Stimulated activated CD8-positive, alpha-beta memory T cell treated with anti-CD3 and anti-CD28 coated beads, Interleukin-7, amount 100 ng/mL, for 48 hours (primary cell): ENCODE results near the gene CCDC74B.
"Not testable (repeated sequence)": the region's sequence is repeated elsewhere in the genome, so short reads cannot be mapped to it uniquely, and the experiment has no call there.

ENCODE experiments used
- DNase-seq, 2 donors: peaks; one replicate each; pipeline ENCODE4 v3.0.0-alpha.2; 2020; ENCODE audit warnings: low read depth in 1 of 2; ENCODE audit errors: extremely low read depth in 1 of 2

Gene CCDC74B

GRCh38 chr2:130169163-130169562 is 24.3 kb upstream of the CCDC74B start:
- DNase-seq: not testable (repeated sequence)

DNA sequence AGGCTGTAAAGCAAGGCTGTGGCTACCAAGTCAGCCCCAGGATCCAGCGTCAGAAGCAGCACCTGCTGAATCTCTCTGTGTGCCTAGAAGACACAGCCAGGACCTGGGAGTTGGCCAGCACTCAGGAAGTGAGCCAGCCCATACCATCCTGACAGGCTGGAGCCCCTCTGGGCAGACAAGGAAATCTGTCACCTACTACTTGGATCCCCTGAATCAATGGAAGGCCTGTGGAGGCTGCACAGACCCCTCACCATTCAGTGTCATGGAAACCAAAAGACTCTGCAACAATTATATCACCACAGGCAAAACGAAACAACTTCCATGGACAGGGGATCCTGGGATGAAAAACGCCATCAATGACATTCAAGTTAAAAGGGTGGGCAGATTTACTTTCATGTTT is 21.7 kb upstream of the CCDC74B start:
- DNase-seq: not testable (repeated sequence)

- no peak for DNase-seq
Measured at GRCh38 chr2:130165293-130166016, 20.5 kb upstream of the CCDC74B start.

- DNase-seq: no peak
Measured at GRCh38 chr2:130162968-130163367, 18.1 kb upstream of the CCDC74B start.

DNA sequence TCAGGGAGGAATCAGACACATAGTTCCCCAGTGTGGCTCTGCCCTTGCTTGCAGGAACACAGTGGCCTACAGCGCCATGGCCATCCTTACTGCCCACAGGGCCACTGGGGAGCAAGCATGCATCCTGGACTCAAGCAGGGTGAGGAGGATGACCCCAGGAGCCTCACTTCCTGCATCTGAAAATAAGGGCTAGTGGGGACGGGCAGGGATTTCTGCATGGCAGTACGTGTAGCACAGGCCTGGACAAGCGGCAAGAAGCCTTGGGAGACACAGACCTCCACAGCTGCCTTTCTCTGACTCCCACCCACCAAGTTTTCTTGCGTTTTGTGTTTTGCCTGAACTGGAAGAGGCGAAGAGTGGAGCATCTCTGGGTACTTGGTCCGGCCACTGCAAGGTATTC is 17.6 kb upstream of the CCDC74B start:
- not testable (repeated sequence) for DNase-seq

- not testable (repeated sequence) for DNase-seq
Measured at GRCh38 chr2:130160838-130161705, 16.2 kb upstream of the CCDC74B start.

GRCh38 chr2:130160131-130160530 is 15.2 kb upstream of the CCDC74B start:
- no peak for DNase-seq

GRCh38 chr2:130159376-130159775 is 14.5 kb upstream of the CCDC74B start:
- not testable (repeated sequence) for DNase-seq

DNA sequence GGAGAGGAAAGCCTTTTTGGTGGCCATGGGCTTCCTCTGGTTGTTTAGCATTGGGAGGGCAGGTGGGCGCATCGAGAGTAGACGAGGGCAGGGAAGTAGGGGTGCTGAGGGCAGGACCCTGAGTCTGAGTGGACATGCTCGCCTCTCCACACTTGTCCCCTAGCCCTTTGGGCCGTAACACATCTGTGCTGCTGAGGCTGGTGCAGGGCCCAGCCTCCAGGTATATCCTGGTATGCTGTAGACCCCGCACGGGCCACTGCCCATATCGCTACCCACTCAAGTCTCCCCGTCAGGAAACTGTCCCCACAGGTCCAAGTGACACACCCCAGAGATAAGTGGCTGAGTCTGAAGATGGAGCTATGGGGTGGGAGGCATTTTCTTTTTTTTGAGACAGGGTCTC is 13.7 kb upstream of the CCDC74B start:
- no peak for DNase-seq

GRCh38 chr2:130157825-130158514 is 13.1 kb upstream of the CCDC74B start:
- DNase-seq: not testable (repeated sequence)

GRCh38 chr2:130157354-130157753 is 12.4 kb upstream of the CCDC74B start:
- DNase-seq: not testable (repeated sequence)

DNA sequence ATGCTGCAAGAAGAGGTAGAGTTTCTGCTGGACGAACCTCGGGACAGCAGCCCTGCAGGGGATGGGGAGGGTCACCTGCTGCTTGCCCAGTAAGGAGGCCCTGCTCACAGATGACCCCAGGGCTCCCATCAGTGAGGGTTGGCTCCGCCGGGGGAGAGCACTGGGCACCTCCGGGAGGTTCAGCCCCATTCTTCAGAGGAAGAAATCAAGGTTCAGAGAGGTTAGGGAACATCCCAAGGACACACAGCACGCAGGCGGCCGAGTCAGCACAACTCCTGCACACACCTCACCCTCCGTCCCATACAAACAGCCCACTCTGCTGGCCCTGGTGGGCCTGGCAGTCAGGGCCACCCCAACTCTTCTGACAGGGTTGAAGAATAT is 11.7 kb upstream of the CCDC74B start:
- no peak for DNase-seq

DNA sequence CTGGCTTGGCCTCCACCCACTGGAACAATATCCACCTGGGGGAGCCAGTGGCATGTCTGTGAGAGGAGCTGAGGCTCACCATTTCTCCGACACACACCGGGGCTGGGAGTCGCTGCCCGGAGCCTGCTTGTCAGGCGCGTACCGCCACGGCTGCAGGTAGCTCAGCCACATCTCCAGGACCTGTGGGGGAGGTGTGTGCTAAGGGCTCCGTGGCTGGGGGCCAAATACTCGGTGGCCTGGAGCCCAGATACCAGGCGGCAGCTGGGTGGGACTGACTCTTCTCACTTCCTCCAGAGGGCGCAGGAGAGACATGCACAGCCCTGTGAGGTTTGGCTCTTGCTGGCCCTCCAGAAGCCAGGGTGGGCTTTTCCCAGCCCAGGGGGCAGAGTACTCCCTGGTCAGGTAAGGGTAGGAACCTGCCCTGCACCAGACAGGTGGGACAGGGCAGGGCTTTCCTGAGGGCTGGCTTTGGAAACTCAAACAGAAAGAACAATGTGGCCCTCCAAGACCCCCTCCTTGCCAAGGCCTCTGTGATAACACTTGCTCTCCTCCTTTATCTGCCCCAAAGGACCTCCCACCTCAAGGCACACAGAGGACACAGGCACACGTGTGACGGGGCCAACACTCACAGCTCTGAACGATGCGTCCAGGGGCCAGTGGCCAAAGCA is 11.2 kb upstream of the CCDC74B start:
- not testable (repeated sequence) for DNase-seq

GRCh38 chr2:130154773-130155765 is 10.2 kb upstream of the CCDC74B start:
- no peak for DNase-seq

DNA sequence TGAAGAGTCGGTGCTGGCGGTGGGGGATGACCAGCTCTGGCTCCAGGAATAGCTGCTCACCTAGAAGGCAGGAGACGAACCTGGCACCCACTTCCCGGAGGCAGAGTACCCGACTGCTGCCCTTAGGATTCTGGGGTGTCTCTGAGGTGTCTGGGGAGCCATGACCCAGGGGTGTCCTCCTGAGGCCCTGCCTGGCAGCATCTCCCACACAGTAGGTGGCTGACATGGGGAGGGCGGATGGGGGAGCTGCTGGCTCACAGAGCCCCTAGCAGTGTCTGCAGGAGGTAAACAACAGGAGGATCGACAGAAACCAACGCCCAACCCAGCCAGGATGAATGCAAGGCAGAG is 9.5 kb upstream of the CCDC74B start:
- DNase-seq: not testable (repeated sequence)

GRCh38 chr2:130153721-130154422 is 9.0 kb upstream of the CCDC74B start:
- DNase-seq: not testable (repeated sequence)

DNA sequence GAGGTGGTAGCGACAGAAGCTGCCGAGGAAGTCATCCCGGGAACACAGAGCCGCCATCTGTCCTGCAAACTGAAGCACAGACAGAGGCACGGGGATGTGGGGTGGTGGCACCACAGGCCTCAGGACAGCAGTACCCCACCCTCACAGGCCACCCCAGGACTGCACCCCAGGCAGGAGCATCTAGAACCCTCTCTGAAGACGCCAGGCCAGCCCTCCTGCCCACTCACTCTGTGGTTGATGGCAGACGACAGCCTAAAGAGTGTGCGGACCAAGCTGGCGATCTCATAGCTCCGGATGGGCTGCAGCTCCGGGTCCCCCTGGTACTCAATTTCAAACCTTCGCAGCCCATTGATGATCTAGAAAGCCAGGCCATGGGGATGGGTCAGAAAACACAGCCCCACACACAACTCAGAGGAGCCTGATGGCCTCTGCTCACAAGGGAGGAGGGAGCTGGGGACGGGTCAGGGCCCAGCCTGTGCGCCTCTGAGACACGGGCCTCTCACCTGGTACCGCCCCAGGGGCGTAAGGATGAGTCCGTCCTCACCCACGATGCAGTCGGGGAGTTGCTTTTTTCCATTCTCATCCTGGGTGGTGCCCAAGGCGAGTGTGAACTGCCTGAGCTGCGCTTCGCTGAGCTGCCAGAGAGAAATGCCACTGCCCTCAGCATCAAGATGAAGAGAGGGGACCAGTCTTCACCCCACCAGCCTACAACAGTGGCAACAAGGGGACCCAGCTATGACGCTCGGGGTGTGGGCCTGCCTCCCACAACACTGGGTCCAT is 8.1 kb upstream of the CCDC74B start:
- DNase-seq: no peak

DNA sequence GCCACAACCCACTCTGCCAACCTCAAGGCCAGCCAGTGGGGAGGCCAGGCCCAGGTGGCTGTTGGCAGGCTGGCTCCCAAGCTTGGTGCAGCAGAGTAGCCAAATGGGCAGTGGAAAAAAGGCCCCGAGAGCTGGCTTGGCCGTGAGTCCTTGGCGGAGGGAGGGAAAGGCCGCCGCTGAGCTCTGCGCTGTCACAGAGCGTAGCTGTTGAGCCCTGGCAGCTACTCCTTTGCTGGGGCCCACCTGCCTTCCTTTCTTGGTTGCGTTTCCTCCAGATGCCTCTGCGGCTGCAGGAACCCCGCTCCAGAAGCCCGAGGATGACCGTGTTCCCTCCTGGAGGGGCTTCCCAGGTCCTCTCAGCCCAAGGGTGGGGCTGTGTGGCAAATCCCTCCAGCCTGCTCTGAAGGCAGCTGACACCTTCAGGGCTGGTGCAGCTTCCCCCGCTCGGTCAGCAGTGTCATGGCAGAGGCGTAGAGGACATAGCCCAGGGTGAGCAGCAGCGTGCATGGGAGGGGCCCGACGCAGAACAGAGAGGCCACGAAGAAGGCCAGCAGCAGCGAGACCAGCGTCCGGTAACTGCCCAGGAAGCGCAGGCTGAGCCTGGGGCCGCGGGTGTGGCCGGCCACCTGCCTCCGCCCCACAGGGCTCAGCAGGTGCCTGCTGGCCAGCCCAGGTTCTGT is 7.4 kb upstream of the CCDC74B start:
- DNase-seq: not testable (repeated sequence)
